GM12878 (cell line): ENCODE data around the gene CTIF. TPM values are rescaled to one million over a fixed set of nuclear protein-coding genes. Genes with fewer than 3 reads are reported as not detected.

Experiments used
- ASH2L ChIP-seq: fragments of 300-600, 200-600 bp; sonication (generic); IDR thresholded peaks from 2 replicates; pipeline ENCODE4 v1.6.1; 2017; ENCODE audit warnings: low read depth, mild to moderate bottlenecking, borderline replicate concordance
- ATF7 ChIP-seq: fragments of 450-650 bp; IDR thresholded peaks from 2 replicates; pipeline ENCODE4 v1.6.1; 2016; ENCODE audit warnings: low read depth, mild to moderate bottlenecking
- CBX5 ChIP-seq: sonication (generic); IDR thresholded peaks from 2 replicates; pipeline ENCODE4 v1.6.1; 2016; ENCODE audit warnings: low read depth, moderate library complexity, mild to moderate bottlenecking, inconsistent platforms
- ETV6 ChIP-seq, 2 experiments: fragments of 450-650 bp in 1 of 2; IDR thresholded peaks in 1 of 2; conservative IDR thresholded peaks in 1 of 2; 2 replicates each; pipeline ENCODE4 v1.6.1; 2014; ENCODE audit warnings: antibody characterized with exemption in 1 of 2, borderline replicate concordance in 1 of 2, low read depth in 1 of 2, mild to moderate bottlenecking in 1 of 2, moderate library complexity in 1 of 2
- IKZF2 ChIP-seq, 2 experiments: fragments of 450-650 bp; IDR thresholded peaks; 2 replicates each; pipeline ENCODE4 v1.6.1; 2017; ENCODE audit warnings: mild to moderate bottlenecking in 2 of 2, moderate library complexity in 2 of 2
- KLF5 ChIP-seq: fragments of 450-650 bp; IDR thresholded peaks from 2 replicates; pipeline ENCODE4 v1.6.1; 2014; ENCODE audit warnings: mild to moderate bottlenecking; ENCODE audit not compliant: partially characterized antibody
- MEF2B ChIP-seq: fragments of 450-650 bp; IDR thresholded peaks from 2 replicates; pipeline ENCODE4 v1.6.1; 2018; ENCODE audit warnings: mild to moderate bottlenecking, moderate library complexity; ENCODE audit not compliant: partially characterized antibody, poor library complexity, severe bottlenecking
- MTA2 ChIP-seq: fragments of 450-650 bp; IDR thresholded peaks from 2 replicates; pipeline ENCODE4 v1.6.1; 2016; ENCODE audit warnings: low read depth, mild to moderate bottlenecking, moderate library complexity
- NFIC ChIP-seq: IDR thresholded peaks from 2 replicates; pipeline ENCODE4 v1.6.1; 2012; ENCODE audit warnings: low read depth, mild to moderate bottlenecking, inconsistent platforms, low read length, moderate library complexity
- NR2C1 ChIP-seq: fragments of 450-650 bp; IDR thresholded peaks from 2 replicates; pipeline ENCODE4 v1.6.1; 2017; ENCODE audit warnings: antibody characterized with exemption, mild to moderate bottlenecking, moderate library complexity
- RAD21 ChIP-seq: IDR thresholded peaks from 2 replicates; pipeline ENCODE4 v1.6.1; 2011; ENCODE audit warnings: mild to moderate bottlenecking, low read depth, low read length, moderate library complexity; ENCODE audit not compliant: insufficient read depth
- RB1 ChIP-seq: fragments of 450-650 bp; formaldehyde crosslinking; IDR thresholded peaks from 2 replicates; pipeline ENCODE4 v1.6.1; 2017; ENCODE audit warnings: mild to moderate bottlenecking, borderline replicate concordance
- RCOR1 ChIP-seq: conservative IDR thresholded peaks from 2 replicates; pipeline ENCODE4 v1.6.1; 2012; ENCODE audit warnings: low read depth, low read length, improper control_type of control experiment
- RUNX3 ChIP-seq: IDR thresholded peaks from 2 replicates; pipeline ENCODE4 v1.6.1; 2012; ENCODE audit warnings: low read length, inconsistent platforms
- SMARCA5 ChIP-seq: fragments of 450-650 bp; IDR thresholded peaks from 2 replicates; pipeline ENCODE4 v1.6.1; 2017; ENCODE audit warnings: mild to moderate bottlenecking
- SMC3 ChIP-seq: IDR thresholded peaks from 2 replicates; pipeline ENCODE4 v1.6.1; 2011; ENCODE audit warnings: low read length, improper control_type of control experiment, borderline replicate concordance
- SPI1 ChIP-seq: IDR thresholded peaks from 2 replicates; pipeline ENCODE4 v1.6.1; 2011; ENCODE audit warnings: low read depth, mild to moderate bottlenecking, low read length, moderate library complexity, borderline replicate concordance; ENCODE audit not compliant: insufficient read depth
- STAT3 ChIP-seq: IDR thresholded peaks from 2 replicates; pipeline ENCODE4 v1.6.1; 2011; ENCODE audit warnings: low read depth, low read length, improper control_type of control experiment
- TAF1 ChIP-seq: IDR thresholded peaks from 2 replicates; pipeline ENCODE4 v1.6.1; 2011; ENCODE audit warnings: mild to moderate bottlenecking, low read depth, low read length, borderline replicate concordance
- YY1 ChIP-seq: IDR thresholded peaks from 2 replicates; pipeline ENCODE4 v1.6.1; 2011; ENCODE audit warnings: low read depth, mild to moderate bottlenecking, low read length
- ZZZ3 ChIP-seq: IDR thresholded peaks from 2 replicates; pipeline ENCODE4 v1.6.1; 2011; ENCODE audit warnings: low read depth; ENCODE audit not compliant: control insufficient read depth, insufficient read length
- polyA plus RNA-seq, 11 experiments: library from polyadenylated mRNA; depleted of rRNA in 4 of 11; unstranded in 6 of 11; stranded (reverse) in 5 of 11; fragments of >200 nt; fragmentation: Nextera tagmentation in 4 of 11; fragmentation: Illumina TruSeq in 1 of 11; extraction: Ambion mirVana in 4 of 11; extraction: Trizol in 1 of 11; gene quantifications; 1 replicate in 1 of 11; 2 replicates in 10 of 11; pipeline versions ENCODE4 v1.2.1 to v1.2.3, GENCODE V29; 2011 to 2016; ENCODE audit warnings: inconsistent platforms in 2 of 11, missing spikeins in 2 of 11, low read depth in 1 of 11
- total RNA-seq, 4 experiments: library from RNA; depleted of rRNA in 3 of 4; stranded (reverse); fragments of >200 nt in 3 of 4; fragmentation: Illumina TruSeq in 1 of 4; extraction: Trizol in 1 of 4; gene quantifications; 2 replicates each; pipeline versions ENCODE4 v1.2.1 to v1.2.3, GENCODE V29; 2013 to 2021
- TF ChIP-seq, protein P1 (sequence below): fragments of 150-350 bp; IDR thresholded peaks from 2 replicates; pipeline ENCODE4 v1.6.1; 2016; ENCODE audit warnings: low read depth, low read length
- TF ChIP-seq, protein P2 (sequence below): fragments of 450-650 bp; IDR thresholded peaks from 2 replicates; pipeline ENCODE4 v1.6.1; 2017; ENCODE audit warnings: borderline replicate concordance

The CTIF gene
- total and polyA plus RNA-seq, 10 of the 15 experiments (the other 5 are each of a cell fraction or from before 2014, with no cell fraction given) = 0.06 to 11.6 (median 2.5) TPM

DNA sequence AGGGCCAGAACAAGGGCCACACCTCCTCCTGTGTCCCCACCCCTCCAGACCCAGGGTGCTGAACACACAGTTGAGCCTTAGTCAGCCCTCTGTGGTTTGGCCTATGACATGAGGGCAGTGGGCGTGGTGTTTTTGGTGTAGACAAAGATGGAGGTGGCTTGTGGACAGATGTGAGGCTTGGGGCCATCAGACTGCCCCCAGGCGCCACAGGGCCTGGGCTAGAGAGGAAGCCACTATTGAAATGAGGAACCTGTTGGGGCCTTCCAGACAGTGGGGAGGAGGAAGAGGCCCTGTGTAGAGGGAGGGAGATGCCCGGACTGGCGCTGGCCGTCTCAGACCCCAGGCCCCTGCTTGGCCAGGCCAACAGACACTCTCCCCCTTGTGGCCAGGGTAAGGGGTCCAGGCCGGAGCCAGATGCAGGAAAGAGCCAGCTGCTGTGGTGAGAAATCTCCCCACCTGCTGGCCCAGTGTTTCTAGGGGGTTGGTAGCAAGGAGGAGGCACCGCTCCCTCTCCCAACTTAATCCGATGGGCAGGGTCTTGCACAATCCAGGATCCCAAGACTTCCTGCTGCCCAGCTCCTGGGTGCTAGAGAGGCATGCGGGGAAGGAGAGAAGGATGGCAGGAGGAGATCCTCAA, 358.2 kb downstream of the CTIF start (continued):
- peak; percentile 34; the same call in 1 of the 2 replicates for TF ChIP-seq RAD21
- no peak for TF ChIP-seq MEF2B
- TF ChIP-seq KLF5 = no peak
- 0 out of 2 replicates have a peak, but pooled peaks have one; percentile 16 for TF ChIP-seq ATF7
- TF ChIP-seq NFIC = no peak
- peak; percentile 39; the same call in 1 of the 2 replicates for TF ChIP-seq NR2C1
- no peak for TF ChIP-seq STAT3
- TF ChIP-seq YY1 = peak; percentile 55
- TF ChIP-seq SPI1 = peak; percentile 55; the same call in 1 of the 2 replicates
- no peak for TF ChIP-seq RB1
- TF ChIP-seq RCOR1 = no peak
- TF ChIP-seq CBX5 = no peak
- no peak for TF ChIP-seq ZZZ3
- no peak for TF ChIP-seq TAF1
- TF ChIP-seq, protein P1, sequence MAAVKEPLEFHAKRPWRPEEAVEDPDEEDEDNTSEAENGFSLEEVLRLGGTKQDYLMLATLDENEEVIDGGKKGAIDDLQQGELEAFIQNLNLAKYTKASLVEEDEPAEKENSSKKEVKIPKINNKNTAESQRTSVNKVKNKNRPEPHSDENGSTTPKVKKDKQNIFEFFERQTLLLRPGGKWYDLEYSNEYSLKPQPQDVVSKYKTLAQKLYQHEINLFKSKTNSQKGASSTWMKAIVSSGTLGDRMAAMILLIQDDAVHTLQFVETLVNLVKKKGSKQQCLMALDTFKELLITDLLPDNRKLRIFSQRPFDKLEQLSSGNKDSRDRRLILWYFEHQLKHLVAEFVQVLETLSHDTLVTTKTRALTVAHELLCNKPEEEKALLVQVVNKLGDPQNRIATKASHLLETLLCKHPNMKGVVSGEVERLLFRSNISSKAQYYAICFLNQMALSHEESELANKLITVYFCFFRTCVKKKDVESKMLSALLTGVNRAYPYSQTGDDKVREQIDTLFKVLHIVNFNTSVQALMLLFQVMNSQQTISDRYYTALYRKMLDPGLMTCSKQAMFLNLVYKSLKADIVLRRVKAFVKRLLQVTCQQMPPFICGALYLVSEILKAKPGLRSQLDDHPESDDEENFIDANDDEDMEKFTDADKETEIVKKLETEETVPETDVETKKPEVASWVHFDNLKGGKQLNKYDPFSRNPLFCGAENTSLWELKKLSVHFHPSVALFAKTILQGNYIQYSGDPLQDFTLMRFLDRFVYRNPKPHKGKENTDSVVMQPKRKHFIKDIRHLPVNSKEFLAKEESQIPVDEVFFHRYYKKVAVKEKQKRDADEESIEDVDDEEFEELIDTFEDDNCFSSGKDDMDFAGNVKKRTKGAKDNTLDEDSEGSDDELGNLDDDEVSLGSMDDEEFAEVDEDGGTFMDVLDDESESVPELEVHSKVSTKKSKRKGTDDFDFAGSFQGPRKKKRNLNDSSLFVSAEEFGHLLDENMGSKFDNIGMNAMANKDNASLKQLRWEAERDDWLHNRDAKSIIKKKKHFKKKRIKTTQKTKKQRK = no peak
- no peak for TF ChIP-seq ASH2L
- TF ChIP-seq SMC3 = peak; percentile 23; the same call in 1 of the 2 replicates
- TF ChIP-seq IKZF2 (IDR thresholded peaks at IDR 0.05) = no peak
- TF ChIP-seq RUNX3 = no peak; the same call in 1 of the 2 replicates
- no peak for TF ChIP-seq ETV6 (conservative IDR thresholded peaks at IDR 0.05 in 1 of 2, IDR thresholded peaks at IDR 0.05 in 1 of 2; ENCODE audit: borderline replicate concordance in 1 of 2, low read depth in 1 of 2)
- no peak for TF ChIP-seq SMARCA5
- TF ChIP-seq, protein P2, sequence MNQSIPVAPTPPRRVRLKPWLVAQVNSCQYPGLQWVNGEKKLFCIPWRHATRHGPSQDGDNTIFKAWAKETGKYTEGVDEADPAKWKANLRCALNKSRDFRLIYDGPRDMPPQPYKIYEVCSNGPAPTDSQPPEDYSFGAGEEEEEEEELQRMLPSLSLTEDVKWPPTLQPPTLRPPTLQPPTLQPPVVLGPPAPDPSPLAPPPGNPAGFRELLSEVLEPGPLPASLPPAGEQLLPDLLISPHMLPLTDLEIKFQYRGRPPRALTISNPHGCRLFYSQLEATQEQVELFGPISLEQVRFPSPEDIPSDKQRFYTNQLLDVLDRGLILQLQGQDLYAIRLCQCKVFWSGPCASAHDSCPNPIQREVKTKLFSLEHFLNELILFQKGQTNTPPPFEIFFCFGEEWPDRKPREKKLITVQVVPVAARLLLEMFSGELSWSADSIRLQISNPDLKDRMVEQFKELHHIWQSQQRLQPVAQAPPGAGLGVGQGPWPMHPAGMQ = no peak
- TF ChIP-seq MTA2 = peak; percentile 29; the same call in 1 of the 2 replicates
